ENCODE results near the gene LRFN4. TPM values are rescaled to one million over a fixed set of nuclear protein-coding genes. Genes with fewer than 3 reads are reported as not detected.

Gene LRFN4
- total RNA-seq, 1 experiment from 2014 or later, result 30.3 TPM

- H3K27ac Mint-ChIP-seq (ENCODE audit: unreplicated experiment), result no peak overlapping the region
- no peak overlapping the region for H3K4me3 Mint-ChIP-seq (ENCODE audit: low read depth, unreplicated experiment)
- intact Hi-C loops (cut with micrococcal nuclease; ENCODE audit: unreplicated experiment), result loop anchor here (2.0 kb wide), 1 partner anchor 20 kb away; no protein-coding TSS in a partner anchor
- no peaks in the 10 kb centered on the region for H3K27me3 Mint-ChIP-seq (ENCODE audit: unreplicated experiment)
- no TSS peak for BruUV-seq (replicated peaks)
- H3K36me3 Mint-ChIP-seq (ENCODE audit: insufficient read depth, unreplicated experiment), result no peaks in the 10 kb centered on the region
- CTCF ChIA-PET, result interaction anchor here (0.7 to 1.3 kb wide), 4 partner anchors 10 to 89 kb away, joined by 3 to 5 read pairs (median 4); no protein-coding TSS in a partner anchor
- TF ChIP-seq CTCF (IDR thresholded peaks at IDR 0.05; ENCODE audit: unreplicated experiment), result no peak
- H3K4me1 Mint-ChIP-seq (ENCODE audit: low read depth, unreplicated experiment), result peaks cover 43% of the 10 kb centered on the region
- no peaks in the 10 kb centered on the region for H3K9me3 Mint-ChIP-seq (ENCODE audit: low read depth, unreplicated experiment)
- DNase-seq, result no peak
Measured at GRCh38 chr11:66882561-66883015, 25.7 kb downstream of the LRFN4 start.

GRCh38 chr11:66883016-66883965 is 26.4 kb downstream of the LRFN4 start:
- peaks cover 43% of the 10 kb centered on the region for H3K4me1 Mint-ChIP-seq (ENCODE audit: low read depth, unreplicated experiment)
- peak; percentile 86 for DNase-seq
- no peak overlapping the region for H3K4me3 Mint-ChIP-seq (ENCODE audit: low read depth, unreplicated experiment)
- CTCF ChIA-PET, result interaction anchor here (0.7 to 1.3 kb wide), 4 partner anchors 9 to 174 kb away, joined by 3 to 4 read pairs (median 3); no protein-coding TSS in a partner anchor
- no peaks in the 10 kb centered on the region for H3K36me3 Mint-ChIP-seq (ENCODE audit: insufficient read depth, unreplicated experiment)
- H3K9me3 Mint-ChIP-seq (ENCODE audit: low read depth, unreplicated experiment), result no peaks in the 10 kb centered on the region
- no peaks in the 10 kb centered on the region for H3K27me3 Mint-ChIP-seq (ENCODE audit: unreplicated experiment)
- intact Hi-C loops (cut with micrococcal nuclease; ENCODE audit: unreplicated experiment), result loop anchor here (2.0 kb wide), 1 partner anchor 20 kb away; no protein-coding TSS in a partner anchor
- peak; percentile 79 for TF ChIP-seq CTCF (IDR thresholded peaks at IDR 0.05; ENCODE audit: unreplicated experiment)
- peak overlapping the region; percentile 38 for H3K27ac Mint-ChIP-seq (ENCODE audit: unreplicated experiment)
- BruUV-seq (replicated peaks), result no TSS peak

- peaks cover 40% of the 10 kb centered on the region for H3K4me1 Mint-ChIP-seq (ENCODE audit: low read depth, unreplicated experiment)
- BruUV-seq (replicated peaks), result no TSS peak
- no peak for DNase-seq
- intact Hi-C loops (cut with micrococcal nuclease; ENCODE audit: unreplicated experiment), result no loop called here
- H3K9me3 Mint-ChIP-seq (ENCODE audit: low read depth, unreplicated experiment), result no peaks in the 10 kb centered on the region
- H3K27me3 Mint-ChIP-seq (ENCODE audit: unreplicated experiment), result no peaks in the 10 kb centered on the region
- no peaks in the 10 kb centered on the region for H3K36me3 Mint-ChIP-seq (ENCODE audit: insufficient read depth, unreplicated experiment)
- no peak overlapping the region for H3K4me3 Mint-ChIP-seq (ENCODE audit: low read depth, unreplicated experiment)
- CTCF ChIA-PET, result no interaction called here
- H3K27ac Mint-ChIP-seq (ENCODE audit: unreplicated experiment), result no peak overlapping the region
- TF ChIP-seq CTCF (IDR thresholded peaks at IDR 0.05; ENCODE audit: unreplicated experiment), result no peak
Measured at GRCh38 chr11:66884443-66884842, 27.6 kb downstream of the LRFN4 start.

GRCh38 chr11:66885469-66885868 is 28.6 kb downstream of the LRFN4 start:
- Mint-ChIP-seq H3K9me3 (ENCODE audit: low read depth, unreplicated experiment) (no peaks in the 10 kb centered on the region), H3K27me3 (ENCODE audit: unreplicated experiment) (no peaks in the 10 kb centered on the region), H3K36me3 (ENCODE audit: insufficient read depth, unreplicated experiment) (no peaks in the 10 kb centered on the region), H3K27ac (ENCODE audit: unreplicated experiment) (no peak overlapping the region), H3K4me1 (ENCODE audit: low read depth, unreplicated experiment) (peaks cover 30% of the 10 kb centered on the region), H3K4me3 (ENCODE audit: low read depth, unreplicated experiment) (no peak overlapping the region)
- BruUV-seq (replicated peaks), result no TSS peak
- TF ChIP-seq CTCF (IDR thresholded peaks at IDR 0.05; ENCODE audit: unreplicated experiment), result no peak
- no peak for DNase-seq
- intact Hi-C loops (cut with micrococcal nuclease; ENCODE audit: unreplicated experiment), result no loop called here
- CTCF ChIA-PET, result no interaction called here
